ENCODE results near the gene ATF6B.

ATF6B gene

GRCh38 chr6:32092760-32093497 lies 35.1 kb downstream of the ATF6B start:
- no peaks in the 10 kb centered on the region for H3K9me3 ChIP-seq (ENCODE audit: control insufficient read depth, insufficient read depth, low read length)
- H3K9ac ChIP-seq (ENCODE audit: low read depth, low read length): no peak overlapping the region
- peaks cover 6% of the 10 kb centered on the region; the same call in 1 of the 2 replicates for H3K4me1 ChIP-seq (ENCODE audit: insufficient read depth, low read length)
- no peaks in the 10 kb centered on the region for H3K36me3 ChIP-seq (ENCODE audit: insufficient read depth, low read length)

- Histone ChIP-seq H3K4me1 (ENCODE audit: insufficient read depth, low read length) (peaks cover 6% of the 10 kb centered on the region; the same call in 1 of the 2 replicates), H3K9me3 (ENCODE audit: control insufficient read depth, insufficient read depth, low read length) (no peaks in the 10 kb centered on the region), H3K36me3 (ENCODE audit: insufficient read depth, low read length) (no peaks in the 10 kb centered on the region), H3K9ac (ENCODE audit: low read depth, low read length) (no peak overlapping the region)
These were observed 38.8 kb downstream of the ATF6B start for GRCh38 chr6:32089082-32089828.

- H3K9me3 ChIP-seq (ENCODE audit: control insufficient read depth, insufficient read depth, low read length): no peaks in the 10 kb centered on the region
- no peak overlapping the region for H3K9ac ChIP-seq (ENCODE audit: low read depth, low read length)
- no peaks in the 10 kb centered on the region for H3K36me3 ChIP-seq (ENCODE audit: insufficient read depth, low read length)
- H3K4me1 ChIP-seq (ENCODE audit: insufficient read depth, low read length): peaks cover 6% of the 10 kb centered on the region; the same call in 1 of the 2 replicates
These were observed 39.5 kb downstream of the ATF6B start for GRCh38 chr6:32088487-32089049.

DNA sequence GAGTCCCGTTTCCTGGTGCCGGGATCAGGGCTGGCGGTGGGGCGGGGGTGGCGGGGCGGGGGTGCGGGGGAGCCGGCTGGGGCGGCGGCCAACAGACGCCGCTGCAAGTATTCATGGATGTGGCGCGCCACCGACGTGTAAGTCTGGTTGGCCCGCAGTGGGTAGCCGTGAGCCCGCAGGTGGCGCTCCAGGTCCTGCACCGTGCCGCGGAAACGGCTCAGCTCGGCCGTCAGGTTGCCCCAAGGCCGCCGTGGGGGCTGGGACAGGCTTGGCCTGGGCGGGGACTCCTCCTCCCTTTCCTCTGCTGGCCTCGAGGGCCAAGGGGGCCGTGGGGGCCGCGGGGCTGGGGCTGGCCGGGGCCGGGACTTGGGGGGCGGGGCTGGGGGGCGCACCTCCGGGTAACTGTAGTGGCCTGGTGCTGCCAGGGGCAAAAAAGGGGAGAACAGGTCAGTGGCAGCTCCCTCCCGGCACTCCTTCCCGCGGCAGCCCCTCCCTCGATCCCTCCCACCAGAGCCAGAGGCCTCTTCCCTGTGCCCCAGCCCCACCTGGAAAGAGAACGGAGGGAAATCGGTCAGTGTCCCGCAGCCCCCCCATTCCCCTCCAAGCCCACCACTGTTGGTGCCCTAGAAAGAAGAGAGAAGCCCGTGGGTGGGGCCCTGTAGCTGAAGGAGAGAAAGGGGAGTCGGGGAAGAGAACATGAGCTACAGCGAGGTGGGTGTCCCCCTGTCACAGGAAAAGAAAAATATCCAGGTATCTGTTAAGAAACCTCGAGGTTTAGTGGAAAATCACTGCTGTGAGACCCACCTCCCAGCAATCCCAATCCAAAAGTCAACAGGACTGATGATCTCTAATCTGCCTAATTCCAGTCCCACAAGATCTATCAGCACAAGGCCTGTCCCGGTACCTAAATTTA lies 40.2 kb downstream of the ATF6B start:
- Histone ChIP-seq H3K9ac (ENCODE audit: low read depth, low read length) (peak overlapping the region; percentile 47), H3K9me3 (ENCODE audit: control insufficient read depth, insufficient read depth, low read length) (no peaks in the 10 kb centered on the region), H3K36me3 (ENCODE audit: insufficient read depth, low read length) (no peaks in the 10 kb centered on the region)

GRCh38 chr6:32086661-32087573 lies 41.1 kb downstream of the ATF6B start:
- H3K9ac ChIP-seq (ENCODE audit: low read depth, low read length): peak overlapping the region; percentile 47
- no peaks in the 10 kb centered on the region for H3K36me3 ChIP-seq (ENCODE audit: insufficient read depth, low read length)
- H3K4me1 ChIP-seq (ENCODE audit: insufficient read depth, low read length): peaks cover 6% of the 10 kb centered on the region; the same call in 1 of the 2 replicates
- H3K9me3 ChIP-seq (ENCODE audit: control insufficient read depth, insufficient read depth, low read length): no peaks in the 10 kb centered on the region

More for the DNA sequence above, 40.2 kb downstream of the ATF6B start:
- peaks cover 6% of the 10 kb centered on the region; the same call in 1 of the 2 replicates for H3K4me1 ChIP-seq (ENCODE audit: insufficient read depth, low read length)

DNA sequence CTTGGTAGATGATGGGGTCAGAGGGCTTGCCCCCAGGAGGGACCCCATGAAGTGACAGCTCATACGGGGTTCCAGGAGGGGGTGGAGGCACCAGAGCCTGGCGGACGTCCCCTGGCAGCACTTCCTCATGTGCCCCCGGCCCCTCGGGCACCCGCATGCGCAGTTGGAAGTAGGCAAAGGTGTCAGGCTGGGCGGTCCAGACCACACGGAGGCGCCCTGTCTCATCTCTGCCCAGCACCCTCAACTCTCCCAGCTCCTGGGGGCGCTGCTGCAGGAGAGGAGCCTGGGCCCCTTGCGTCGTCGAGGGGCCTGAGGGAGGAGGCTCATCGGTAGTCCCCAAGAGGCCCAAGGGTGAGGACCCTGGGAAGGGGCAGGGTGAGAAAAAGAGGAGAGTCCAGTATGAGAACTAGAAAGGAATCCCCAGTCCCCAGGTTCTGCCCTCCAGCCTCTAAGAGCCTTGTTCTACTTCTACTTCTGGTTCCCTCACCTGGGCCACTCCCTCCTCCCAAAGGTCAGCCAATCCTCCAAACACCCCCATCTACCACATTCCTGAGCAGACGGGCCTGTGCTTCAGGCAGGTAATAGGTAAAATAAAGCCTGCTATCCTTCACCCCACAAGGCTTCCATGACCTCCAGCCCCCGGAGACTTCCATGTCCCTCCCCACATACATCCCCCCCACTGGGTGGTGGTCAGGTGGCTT lies 42.1 kb downstream of the ATF6B start:
- H3K9me3 ChIP-seq (ENCODE audit: control insufficient read depth, insufficient read depth, low read length): no peaks in the 10 kb centered on the region
- H3K9ac ChIP-seq (ENCODE audit: low read depth, low read length): no peak overlapping the region
- no peaks in the 10 kb centered on the region for H3K36me3 ChIP-seq (ENCODE audit: insufficient read depth, low read length)
- H3K4me1 ChIP-seq (ENCODE audit: insufficient read depth, low read length): peaks cover 6% of the 10 kb centered on the region; the same call in 1 of the 2 replicates

DNA sequence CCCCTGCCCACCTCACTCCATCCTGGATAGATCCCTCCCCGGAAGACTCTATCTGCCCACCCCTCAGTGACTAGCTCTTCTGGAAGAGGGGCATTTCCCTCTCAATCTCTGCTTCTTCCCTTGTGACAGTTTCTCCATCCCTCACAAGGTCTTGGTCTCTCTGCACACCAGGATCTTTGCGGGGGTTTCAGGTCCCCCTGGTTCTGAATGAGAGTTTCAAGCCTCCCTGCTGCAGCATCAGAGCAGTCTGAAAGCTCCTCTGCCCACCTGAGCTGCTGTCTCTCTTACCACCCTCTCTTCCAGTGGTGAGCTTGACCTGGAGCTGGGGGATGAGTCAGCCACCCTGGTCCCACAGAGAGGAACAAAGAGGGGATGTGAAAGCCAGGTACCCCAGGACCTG lies 43.3 kb downstream of the ATF6B start:
- H3K36me3 ChIP-seq (ENCODE audit: insufficient read depth, low read length): no peaks in the 10 kb centered on the region
- H3K9ac ChIP-seq (ENCODE audit: low read depth, low read length): no peak overlapping the region
- H3K9me3 ChIP-seq (ENCODE audit: control insufficient read depth, insufficient read depth, low read length): no peaks in the 10 kb centered on the region
- H3K4me1 ChIP-seq (ENCODE audit: insufficient read depth, low read length): peaks cover 6% of the 10 kb centered on the region; the same call in 1 of the 2 replicates

- Histone ChIP-seq H3K9ac (ENCODE audit: low read depth, low read length) (no peak overlapping the region), H3K36me3 (ENCODE audit: insufficient read depth, low read length) (no peaks in the 10 kb centered on the region), H3K4me1 (ENCODE audit: insufficient read depth, low read length) (peaks cover 6% of the 10 kb centered on the region; the same call in 1 of the 2 replicates), H3K9me3 (ENCODE audit: control insufficient read depth, insufficient read depth, low read length) (no peaks in the 10 kb centered on the region)
These were observed 44.0 kb downstream of the ATF6B start for GRCh38 chr6:32083812-32084768.

DNA sequence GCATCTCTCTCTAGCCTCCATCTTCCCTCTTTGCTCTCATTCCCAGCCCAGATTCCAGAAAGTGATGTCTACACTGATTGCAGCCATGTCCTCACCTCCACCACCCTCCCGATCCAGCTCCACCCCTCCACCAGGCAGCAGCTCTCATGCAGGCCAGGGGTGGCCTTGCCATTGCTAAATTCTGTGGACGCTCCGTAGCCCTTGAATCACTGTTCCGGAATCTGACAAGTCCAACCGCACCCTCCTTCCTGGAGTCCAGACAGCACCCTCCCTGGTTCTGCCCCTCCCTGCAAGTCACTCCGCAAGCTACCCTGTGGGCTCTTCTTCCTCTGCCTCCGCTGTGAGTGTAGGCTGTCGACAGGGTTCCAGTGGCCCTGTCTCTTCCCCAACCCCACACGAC lies 45.1 kb downstream of the ATF6B start:
- no peak overlapping the region for H3K9ac ChIP-seq (ENCODE audit: low read depth, low read length)

DNA sequence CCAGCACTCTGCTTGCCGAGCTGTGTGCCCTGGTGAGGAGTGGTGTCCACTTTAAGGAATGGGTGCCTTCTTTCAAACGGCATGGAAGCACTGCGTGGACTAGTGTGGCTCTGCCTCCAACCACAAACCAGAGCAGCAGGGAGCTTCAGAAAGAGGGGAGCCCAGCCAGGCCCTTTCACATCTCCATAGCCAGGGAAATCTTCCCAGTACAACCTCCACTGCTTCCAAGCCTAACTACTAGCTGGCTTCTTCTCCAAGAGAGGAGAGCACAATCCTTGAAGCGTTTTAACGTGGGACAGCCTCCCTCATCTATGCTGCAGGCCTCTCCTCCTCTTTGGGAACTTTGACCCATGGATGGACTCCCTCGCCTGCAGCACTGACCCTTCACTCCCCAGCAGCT lies 45.6 kb downstream of the ATF6B start:
- Histone ChIP-seq H3K36me3 (ENCODE audit: insufficient read depth, low read length) (no peaks in the 10 kb centered on the region), H3K9ac (ENCODE audit: low read depth, low read length) (no peak overlapping the region), H3K4me1 (ENCODE audit: insufficient read depth, low read length) (no peaks in the 10 kb centered on the region; the same call in 1 of the 2 replicates), H3K9me3 (ENCODE audit: control insufficient read depth, insufficient read depth, low read length) (no peaks in the 10 kb centered on the region)

More for the DNA sequence above, 45.1 kb downstream of the ATF6B start:
- Histone ChIP-seq H3K4me1 (ENCODE audit: insufficient read depth, low read length) (no peaks in the 10 kb centered on the region; the same call in 1 of the 2 replicates), H3K36me3 (ENCODE audit: insufficient read depth, low read length) (no peaks in the 10 kb centered on the region), H3K9me3 (ENCODE audit: control insufficient read depth, insufficient read depth, low read length) (no peaks in the 10 kb centered on the region)

GRCh38 chr6:32081168-32081990 lies 46.7 kb downstream of the ATF6B start:
- Histone ChIP-seq H3K9ac (ENCODE audit: low read depth, low read length) (no peak overlapping the region), H3K9me3 (ENCODE audit: control insufficient read depth, insufficient read depth, low read length) (no peaks in the 10 kb centered on the region), H3K4me1 (ENCODE audit: insufficient read depth, low read length) (peaks cover 2% of the 10 kb centered on the region; the same call in 1 of the 2 replicates), H3K36me3 (ENCODE audit: insufficient read depth, low read length) (no peaks in the 10 kb centered on the region)
